NOMO-1 (cell line): ENCODE measurements around the gene MRPL52.
"Not testable (repeated sequence)": the region's sequence is repeated elsewhere in the genome, so short reads cannot be mapped to it uniquely, and the experiment has no call there.

Experiments
- DNase-seq, 2 experiments: peaks; one replicate each; lab custom pipeline; 2025; ENCODE audit not compliant: unreplicated experiment in 2 of 2; lab: John Stamatoyannopoulos, UW

The MRPL52 gene

DNA sequence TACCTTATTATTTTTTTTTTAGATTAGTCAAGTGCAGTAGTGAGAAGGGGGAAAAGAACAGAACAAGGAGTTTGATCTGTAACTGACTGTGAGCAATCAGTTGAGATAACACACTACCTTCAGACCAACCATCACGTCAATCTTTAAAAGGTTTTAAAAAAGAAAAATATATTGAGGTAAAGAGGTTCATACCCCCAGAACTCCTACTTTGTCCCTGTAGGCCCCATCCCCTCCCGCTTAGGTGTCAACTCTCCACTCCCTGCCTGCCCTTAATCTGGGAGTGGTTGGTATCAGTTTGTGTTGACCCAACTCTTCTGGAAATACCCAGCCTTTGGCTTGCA is 22.9 kb downstream of the MRPL52 start:
- DNase-seq = no peak

DNA sequence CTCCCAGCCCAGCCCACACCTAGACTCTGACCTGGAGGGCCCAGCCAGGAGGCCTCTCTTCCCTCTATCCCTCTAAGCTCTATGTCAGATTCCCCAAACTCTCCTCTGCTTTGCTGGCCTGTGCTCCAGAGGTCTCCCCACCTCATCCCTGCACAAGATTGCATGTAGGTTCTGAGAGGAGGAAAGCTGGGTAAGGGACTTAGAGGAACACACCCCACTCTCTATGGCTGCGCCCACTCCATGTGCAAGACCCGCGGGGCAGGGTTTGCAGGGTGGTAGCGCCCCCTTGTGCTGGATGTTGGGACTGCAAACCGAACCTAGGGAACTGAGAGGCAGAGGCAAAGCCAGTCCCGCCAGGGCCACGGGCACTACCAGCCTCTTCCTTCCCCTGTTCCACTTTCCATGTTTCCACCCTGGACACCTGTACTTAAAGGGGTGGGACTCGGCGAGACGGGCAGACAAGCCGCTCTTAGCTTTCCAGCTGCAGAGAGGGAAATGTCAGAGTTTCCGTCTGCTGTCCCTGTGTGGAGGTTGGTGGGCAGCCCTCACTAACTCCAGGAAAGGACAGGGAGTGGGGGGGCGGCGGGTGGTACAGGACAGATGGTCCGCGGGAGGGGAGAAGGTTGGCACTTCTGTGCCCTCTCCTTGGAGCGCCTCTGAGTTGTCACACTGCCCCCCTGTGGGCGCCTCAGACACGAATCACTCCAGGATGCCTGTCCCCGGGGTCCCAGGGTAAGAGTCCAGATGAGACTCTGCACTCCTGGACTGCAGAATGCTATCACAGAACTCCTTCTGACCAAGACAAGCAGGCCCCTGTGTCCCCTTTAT is 23.5 kb downstream of the MRPL52 start:
- DNase-seq = peak; percentile 60 to 77

DNA sequence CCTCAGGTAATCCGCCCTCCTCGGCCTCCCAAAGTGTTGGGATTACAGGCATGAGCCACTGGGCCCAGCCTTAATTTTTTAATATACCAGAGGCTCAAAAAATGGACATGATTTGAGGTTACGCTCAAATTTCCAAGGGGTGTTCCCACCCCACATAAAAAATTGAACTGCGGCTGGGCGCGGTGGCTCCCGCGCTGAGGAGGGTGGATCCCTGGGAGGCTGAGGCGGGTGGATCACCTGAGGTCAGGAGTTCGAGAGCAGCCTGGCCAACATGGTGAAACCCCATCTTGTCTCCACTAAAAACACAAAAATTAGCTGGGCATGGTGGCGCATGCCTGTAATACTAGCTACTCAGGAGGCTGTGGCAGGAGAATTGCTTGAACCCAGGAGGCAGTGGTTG is 24.6 kb downstream of the MRPL52 start:
- not testable (repeated sequence) for DNase-seq

DNA sequence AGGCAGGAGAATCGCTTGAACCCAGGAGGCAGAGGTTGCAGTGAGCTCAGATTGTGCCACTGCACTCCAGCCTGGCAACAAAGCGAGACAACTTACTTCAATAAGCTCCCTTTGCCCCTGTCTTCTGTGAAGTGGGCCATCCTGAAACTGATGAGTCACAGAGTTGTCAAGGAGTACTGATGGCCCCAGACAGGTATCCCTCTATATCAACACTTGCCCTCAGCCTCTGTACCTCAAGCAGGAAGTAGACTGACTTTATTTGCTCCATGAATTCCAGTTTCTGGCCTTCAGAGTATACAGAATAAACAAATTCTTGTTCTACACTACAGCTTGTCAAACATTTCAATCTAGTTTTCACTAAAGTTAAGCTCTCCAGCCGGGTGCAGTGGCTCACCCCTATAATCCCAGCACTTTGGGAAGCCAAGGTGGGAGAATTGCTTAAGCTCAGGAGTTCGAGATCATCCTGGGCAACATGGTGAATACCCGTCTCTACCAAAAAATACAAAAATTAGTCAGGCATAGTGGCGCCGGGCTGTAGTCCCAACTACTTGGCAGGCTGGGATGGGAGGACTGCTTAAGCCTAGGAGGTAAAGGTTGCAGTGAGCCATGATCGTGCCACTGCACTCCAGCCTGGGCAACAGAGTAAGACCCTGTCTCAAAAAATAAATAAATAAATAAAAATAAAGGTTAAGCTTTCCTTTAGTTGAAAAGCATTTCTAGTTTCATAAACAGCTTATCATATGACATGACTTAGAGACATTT is 25.5 kb downstream of the MRPL52 start:
- no peak for DNase-seq

DNA sequence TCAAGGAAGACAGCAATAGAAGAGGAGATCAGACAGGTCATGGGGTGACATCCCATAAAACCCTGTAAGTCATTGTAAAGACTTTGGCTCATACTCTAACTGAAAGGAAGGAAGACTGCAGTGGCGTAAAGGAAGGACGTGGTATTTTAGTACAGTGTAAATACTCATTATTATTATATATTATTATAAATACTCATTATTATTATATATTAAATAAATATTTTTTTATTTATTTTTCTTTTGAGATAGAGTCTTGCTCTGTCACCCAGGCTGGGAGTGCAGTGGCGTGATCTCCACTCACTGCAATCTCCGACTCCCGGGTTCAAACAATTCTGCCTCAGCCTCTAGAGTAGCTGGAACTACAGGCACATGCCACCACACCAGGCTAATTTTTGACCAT is 26.7 kb downstream of the MRPL52 start:
- no peak for DNase-seq

DNA sequence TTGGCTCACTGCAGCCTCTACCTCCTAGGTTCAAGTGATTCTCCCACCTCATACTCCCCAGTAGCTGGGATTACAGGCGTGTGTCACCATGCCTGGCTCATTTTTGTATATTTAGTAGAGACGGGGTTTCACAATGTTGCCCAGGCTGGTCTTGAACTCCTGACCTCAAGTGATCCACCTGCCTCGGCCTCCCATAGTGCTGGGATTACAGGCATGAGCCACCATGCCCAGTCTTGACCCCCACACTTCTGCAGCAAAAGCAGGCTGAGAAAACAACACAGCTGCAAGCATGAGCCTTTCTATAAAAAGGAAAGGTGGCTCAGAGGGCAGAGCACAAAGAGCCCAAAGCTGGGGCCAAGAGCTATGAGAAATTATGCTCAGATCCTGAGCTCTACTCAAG is 30.7 kb downstream of the MRPL52 start:
- DNase-seq = not testable (repeated sequence)

DNA sequence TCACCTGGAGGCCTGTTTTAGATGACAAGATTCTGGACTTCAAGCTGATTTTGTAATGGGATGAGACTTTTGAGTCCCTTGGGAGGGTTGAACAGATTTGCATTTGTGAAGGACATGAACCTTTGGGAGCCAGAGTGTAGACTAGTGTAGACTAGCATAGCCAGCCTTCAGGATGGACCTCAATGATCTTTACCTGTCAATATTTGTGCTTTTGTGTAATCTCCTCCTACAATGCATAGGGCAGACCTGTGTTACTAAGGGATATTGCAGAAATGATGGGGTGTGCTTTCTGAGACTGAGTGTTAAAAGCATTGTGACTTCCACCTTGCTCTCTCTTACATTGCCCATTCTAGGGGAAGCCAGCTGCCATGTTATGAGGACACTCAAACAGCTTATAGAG is 32.0 kb downstream of the MRPL52 start:
- DNase-seq = no peak

DNA sequence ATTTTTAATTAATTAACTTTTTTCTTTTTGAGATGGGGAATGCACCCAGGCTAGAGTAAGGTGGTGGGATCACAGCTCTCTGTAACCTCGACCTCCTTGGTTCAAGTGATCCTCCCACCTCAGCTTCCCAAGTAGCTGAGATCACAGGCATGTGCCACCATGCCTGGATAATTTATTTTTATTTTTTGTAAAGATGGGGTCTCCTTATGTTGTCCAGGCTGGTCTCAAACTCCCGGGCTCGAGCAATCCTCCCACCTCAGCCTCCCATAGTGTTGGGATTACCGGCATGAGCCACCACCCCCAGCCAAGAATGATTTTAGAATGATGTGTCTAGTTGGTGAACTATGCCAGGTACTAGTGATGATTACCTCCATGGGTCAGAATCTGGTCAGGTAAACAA is 35.3 kb downstream of the MRPL52 start:
- no peak for DNase-seq

DNA sequence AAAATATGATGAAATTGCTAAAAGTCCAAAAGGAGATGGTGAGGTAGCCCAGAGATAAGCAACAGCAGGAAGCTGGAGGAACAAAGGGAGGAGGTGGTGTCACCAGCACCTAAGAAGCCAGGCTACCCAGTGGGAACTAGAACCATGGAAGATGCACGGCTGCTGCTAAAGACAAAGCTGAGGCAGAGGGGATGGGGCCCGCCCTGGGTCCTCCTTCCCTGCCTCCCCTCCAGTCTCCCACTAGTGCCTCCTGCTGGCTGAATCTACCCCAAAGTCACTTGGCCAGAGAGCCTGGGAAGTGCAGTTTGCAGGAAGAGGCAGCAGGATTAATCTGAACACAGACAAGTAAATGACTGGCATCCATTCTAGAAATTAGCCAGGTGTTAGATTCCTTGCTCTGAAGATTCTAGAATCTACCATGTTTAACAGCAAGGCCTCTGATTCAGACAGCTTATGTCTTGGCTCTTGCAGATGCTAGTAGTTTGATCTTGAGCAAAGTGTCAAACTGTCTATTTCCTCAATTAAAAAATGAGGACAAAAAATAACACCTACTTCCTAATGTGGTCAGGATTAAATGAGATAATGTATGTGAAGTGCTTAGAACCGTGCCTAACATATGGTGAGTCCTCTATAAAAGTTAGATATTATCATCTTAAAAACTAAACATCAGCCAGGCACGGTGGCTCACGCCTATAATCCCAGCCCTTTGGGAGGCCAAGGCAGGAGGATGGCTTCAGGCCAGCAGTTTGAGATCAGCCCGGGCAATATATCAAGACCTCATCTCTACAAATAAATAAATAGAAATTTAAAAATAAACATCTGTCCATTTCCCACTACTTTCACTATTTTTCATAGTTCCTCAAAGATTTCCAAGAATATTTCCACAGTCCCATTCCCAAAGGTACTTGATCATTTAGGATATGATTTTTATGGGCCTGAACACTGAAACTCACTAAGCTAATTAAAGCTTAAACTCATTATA is 36.0 kb downstream of the MRPL52 start:
- no peak for DNase-seq

DNA sequence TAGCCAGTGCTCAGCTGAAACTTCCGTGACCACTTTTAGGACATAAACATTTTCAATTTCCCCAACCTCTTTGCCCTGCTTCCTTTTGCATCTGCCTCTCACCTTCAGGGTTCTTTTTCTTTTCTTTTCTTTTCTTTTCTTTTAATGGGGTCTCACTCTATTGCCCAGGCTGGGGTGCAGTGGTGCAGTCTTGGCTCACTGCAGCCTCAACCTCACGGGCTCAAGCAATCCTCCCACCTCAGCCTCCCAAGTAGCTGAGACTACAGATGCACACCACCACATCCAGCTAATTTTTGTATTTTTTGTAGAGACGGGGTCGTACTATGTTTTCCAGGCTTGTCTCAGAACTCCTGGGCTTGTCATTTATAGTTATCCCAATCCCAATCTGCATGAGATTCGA is 37.2 kb downstream of the MRPL52 start:
- DNase-seq = no peak

DNA sequence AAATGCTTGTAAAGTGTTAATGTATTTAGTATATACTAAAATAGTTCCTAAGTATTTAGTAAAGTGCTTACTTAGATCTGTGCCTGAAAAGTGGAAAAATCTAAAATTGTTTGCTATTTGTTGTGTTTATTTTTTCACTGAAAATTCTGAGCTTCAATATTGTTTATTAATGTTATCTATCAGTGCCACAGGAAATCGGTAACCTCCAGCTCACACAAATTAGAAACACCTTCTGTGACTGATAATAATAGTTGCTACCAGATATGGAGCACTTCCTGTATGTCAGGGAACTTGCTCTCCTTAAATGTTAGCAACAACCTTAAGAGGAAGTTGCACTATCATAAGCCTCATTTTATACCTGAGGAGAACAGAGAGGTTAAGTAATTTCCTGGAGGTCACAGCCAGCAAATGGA is 41.1 kb downstream of the MRPL52 start:
- peak; percentile 49 to 83 for DNase-seq

DNA sequence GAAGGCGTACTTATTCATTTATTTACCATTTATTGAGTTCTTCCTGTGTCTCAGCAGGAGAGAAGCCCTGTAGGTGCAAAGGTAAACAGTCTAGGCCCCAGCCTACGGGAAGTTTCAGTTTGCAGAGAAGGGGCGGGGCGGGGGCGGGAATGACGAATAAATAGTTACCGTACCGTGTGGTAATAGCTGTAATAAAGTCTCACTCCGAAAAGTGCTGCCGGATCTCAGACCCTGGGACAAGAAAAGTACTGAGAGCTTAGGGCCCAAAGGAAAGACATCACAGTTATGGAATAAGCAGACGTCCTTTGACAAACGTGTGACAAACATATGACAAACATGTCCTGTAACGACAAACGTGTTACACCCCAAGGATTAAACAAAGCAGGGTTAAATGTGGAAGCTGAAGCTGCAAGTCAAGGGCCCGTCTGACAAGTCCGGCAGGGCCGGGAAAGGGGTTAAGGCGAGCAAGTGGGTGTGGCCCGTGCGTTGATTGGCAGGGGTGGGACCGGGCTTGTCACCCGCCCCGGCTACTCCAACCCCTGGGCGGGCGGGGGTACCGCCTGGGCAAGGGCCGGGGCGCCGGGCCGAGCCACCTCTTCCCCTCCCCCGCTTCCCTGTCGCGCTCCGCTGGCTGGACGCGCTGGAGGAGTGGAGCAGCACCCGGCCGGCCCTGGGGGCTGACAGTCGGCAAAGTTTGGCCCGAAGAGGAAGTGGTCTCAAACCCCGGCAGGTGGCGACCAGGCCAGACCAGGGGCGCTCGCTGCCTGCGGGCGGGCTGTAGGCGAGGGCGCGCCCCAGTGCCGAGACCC is 41.7 kb downstream of the MRPL52 start, which contains the start of gene LRP10:
LRP10 (plus strand) TSS at position 517 of the 809 bp plus-strand sequence. CDS start 564 bp downstream, outside the sequence.
- peak; percentile 81 to 87 for DNase-seq

DNA sequence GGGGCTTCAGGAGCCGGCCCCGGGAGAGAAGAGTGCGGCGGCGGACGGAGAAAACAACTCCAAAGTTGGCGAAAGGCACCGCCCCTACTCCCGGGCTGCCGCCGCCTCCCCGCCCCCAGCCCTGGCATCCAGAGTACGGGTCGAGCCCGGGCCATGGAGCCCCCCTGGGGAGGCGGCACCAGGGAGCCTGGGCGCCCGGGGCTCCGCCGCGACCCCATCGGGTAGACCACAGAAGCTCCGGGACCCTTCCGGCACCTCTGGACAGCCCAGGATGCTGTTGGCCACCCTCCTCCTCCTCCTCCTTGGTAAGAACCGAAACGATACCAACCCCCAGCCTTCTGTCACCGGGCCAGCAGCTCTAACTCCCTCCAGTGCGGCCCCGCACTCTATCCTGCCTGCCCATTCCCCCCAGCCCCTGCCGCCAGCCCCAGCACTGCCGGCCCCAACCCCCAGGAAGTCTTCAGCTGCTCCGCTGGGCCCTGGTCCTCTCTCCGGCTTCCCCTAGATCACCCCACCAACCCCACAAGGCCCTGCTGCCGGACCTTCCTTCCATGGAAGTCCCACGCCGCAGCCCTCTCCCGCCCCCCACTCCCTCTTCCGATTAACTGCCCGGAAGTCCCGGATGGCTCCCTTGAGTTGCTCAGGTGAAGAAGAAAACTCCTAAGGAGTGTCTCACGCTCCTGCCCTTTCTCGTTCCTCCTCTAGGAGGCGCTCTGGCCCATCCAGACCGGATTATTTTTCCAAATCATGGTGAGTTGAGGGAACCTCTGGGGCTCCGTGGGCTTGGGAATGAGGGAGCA is 42.5 kb downstream of the MRPL52 start:
- DNase-seq = peak; percentile 46 to 52

DNA sequence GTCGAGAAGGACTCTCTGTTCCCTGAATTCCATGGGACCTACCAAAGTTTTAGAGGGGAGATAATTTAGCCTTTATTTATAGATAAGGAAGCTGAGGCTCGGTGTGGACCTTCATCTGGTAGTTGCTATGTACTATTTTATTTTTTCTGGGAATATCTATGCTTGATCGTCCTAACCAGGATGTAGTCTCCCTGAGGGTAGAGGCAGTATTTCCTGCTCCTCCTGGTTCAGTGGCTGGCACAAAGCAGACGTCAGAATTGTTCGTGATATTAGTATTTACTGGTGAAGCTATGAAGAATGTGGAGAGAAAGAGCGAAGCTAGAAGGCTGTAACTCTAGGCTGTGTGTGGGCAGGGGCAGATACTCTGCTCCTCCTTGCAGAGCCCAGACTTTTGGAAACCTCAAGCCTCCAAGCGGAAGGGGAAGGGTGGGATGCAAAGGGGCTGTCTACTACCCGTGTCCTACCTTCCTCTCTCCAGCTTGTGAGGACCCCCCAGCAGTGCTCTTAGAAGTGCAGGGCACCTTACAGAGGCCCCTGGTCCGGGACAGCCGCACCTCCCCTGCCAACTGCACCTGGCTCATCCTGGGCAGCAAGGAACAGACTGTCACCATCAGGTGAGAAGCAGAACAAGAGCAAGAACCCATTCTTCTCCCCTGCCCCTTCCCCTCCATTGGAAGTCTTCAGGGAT is 43.3 kb downstream of the MRPL52 start:
- no peak for DNase-seq

DNA sequence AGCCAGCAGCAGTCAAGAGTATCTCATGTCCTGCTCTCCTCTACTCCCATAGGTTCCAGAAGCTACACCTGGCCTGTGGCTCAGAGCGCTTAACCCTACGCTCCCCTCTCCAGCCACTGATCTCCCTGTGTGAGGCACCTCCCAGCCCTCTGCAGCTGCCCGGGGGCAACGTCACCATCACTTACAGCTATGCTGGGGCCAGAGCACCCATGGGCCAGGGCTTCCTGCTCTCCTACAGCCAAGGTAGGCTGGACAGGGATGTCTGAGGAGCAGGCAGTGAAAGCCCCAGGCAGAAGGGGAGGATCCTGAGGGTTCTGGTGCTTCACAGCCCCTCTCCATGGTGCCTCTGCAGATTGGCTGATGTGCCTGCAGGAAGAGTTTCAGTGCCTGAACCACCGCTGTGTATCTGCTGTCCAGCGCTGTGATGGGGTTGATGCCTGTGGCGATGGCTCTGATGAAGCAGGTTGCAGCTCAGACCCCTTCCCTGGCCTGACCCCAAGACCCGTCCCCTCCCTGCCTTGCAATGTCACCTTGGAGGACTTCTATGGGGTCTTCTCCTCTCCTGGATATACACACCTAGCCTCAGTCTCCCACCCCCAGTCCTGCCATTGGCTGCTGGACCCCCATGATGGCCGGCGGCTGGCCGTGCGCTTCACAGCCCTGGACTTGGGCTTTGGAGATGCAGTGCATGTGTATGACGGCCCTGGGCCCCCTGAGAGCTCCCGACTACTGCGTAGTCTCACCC is 45.5 kb downstream of the MRPL52 start:
- no peak for DNase-seq

DNA sequence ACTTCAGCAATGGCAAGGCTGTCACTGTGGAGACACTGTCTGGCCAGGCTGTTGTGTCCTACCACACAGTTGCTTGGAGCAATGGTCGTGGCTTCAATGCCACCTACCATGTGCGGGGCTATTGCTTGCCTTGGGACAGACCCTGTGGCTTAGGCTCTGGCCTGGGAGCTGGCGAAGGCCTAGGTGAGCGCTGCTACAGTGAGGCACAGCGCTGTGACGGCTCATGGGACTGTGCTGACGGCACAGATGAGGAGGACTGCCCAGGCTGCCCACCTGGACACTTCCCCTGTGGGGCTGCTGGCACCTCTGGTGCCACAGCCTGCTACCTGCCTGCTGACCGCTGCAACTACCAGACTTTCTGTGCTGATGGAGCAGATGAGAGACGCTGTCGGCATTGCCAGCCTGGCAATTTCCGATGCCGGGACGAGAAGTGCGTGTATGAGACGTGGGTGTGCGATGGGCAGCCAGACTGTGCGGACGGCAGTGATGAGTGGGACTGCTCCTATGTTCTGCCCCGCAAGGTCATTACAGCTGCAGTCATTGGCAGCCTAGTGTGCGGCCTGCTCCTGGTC is 46.1 kb downstream of the MRPL52 start:
- no peak for DNase-seq

DNA sequence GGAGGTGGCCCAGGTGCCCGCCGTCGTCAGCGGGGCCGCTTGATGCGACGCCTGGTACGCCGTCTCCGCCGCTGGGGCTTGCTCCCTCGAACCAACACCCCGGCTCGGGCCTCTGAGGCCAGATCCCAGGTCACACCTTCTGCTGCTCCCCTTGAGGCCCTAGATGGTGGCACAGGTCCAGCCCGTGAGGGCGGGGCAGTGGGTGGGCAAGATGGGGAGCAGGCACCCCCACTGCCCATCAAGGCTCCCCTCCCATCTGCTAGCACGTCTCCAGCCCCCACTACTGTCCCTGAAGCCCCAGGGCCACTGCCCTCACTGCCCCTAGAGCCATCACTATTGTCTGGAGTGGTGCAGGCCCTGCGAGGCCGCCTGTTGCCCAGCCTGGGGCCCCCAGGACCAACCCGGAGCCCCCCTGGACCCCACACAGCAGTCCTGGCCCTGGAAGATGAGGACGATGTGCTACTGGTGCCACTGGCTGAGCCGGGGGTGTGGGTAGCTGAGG is 47.4 kb downstream of the MRPL52 start:
- no peak for DNase-seq
